GM20431 (cell line): ENCODE measurements around the gene CHURC1.
"Not testable (repeated sequence)": the region's sequence is repeated elsewhere in the genome, so short reads cannot be mapped to it uniquely, and the experiment has no call there.

Experiments
- in situ Hi-C: fragments of 300-500 bp; cut with MseI, MboI; formaldehyde crosslinking; loops from one replicate; pipeline ENCODE4 v1.15.0; 2020; ENCODE audit warnings: low sequenced_read_pairs; ENCODE audit not compliant: unreplicated experiment

Gene CHURC1

GRCh38 chr14:64906022-64906421, 8.2 kb upstream of the CHURC1 start:
- in situ Hi-C loops = no loop called here

GRCh38 chr14:64910847-64911495, 3.3 kb upstream of the CHURC1 start:
- in situ Hi-C loops = no loop called here

- in situ Hi-C loops = no loop called here
These were observed 2.0 kb upstream of the CHURC1 start for GRCh38 chr14:64912261-64912660.

GRCh38 chr14:64913477-64913876, 778 bp upstream of the CHURC1 start:
- in situ Hi-C loops = not testable (repeated sequence)

GRCh38 chr14:64915029-64915424, 772 bp downstream of the CHURC1 start:
- in situ Hi-C loops = no loop called here

GRCh38 chr14:64915797-64916196, 1.5 kb downstream of the CHURC1 start:
- in situ Hi-C loops = no loop called here

GRCh38 chr14:64918216-64918615, 4.0 kb downstream of the CHURC1 start:
- in situ Hi-C loops = no loop called here

GRCh38 chr14:64919215-64919614, 5.0 kb downstream of the CHURC1 start:
- in situ Hi-C loops = no loop called here

GRCh38 chr14:64919618-64920017, 5.4 kb downstream of the CHURC1 start:
- in situ Hi-C loops = no loop called here

GRCh38 chr14:64920465-64920864, 6.2 kb downstream of the CHURC1 start:
- in situ Hi-C loops = no loop called here

- in situ Hi-C loops = no loop called here
These were observed 8.8 kb downstream of the CHURC1 start for GRCh38 chr14:64923015-64923414.

- in situ Hi-C loops = no loop called here
These were observed 12.2 kb downstream of the CHURC1 start for GRCh38 chr14:64926398-64926995.

GRCh38 chr14:64927031-64927430, 12.8 kb downstream of the CHURC1 start:
- in situ Hi-C loops = no loop called here

GRCh38 chr14:64928239-64929013, 14.2 kb downstream of the CHURC1 start:
- in situ Hi-C loops = no loop called here

GRCh38 chr14:64929014-64929359, 14.7 kb downstream of the CHURC1 start:
- in situ Hi-C loops = no loop called here

GRCh38 chr14:64930085-64930843, 16.0 kb downstream of the CHURC1 start:
- in situ Hi-C loops = no loop called here

GRCh38 chr14:64931123-64931522, 16.9 kb downstream of the CHURC1 start:
- in situ Hi-C loops = no loop called here

- in situ Hi-C loops = no loop called here
These were observed 18.0 kb downstream of the CHURC1 start for GRCh38 chr14:64932231-64932630.

- in situ Hi-C loops = no loop called here
These were observed 20.2 kb downstream of the CHURC1 start for GRCh38 chr14:64934338-64934929.

- in situ Hi-C loops = no loop called here
These were observed 21.3 kb downstream of the CHURC1 start for GRCh38 chr14:64935508-64935907.
